Astrocyte (in vitro differentiated cells and primary cell): ENCODE measurements around the gene B3GALNT2. TPM values are rescaled to one million over a fixed set of nuclear protein-coding genes. Genes with fewer than 3 reads are reported as not detected.

Experiments
- DNase-seq: peaks from one replicate; pipeline ENCODE4 v3.0.0-alpha.2; 2010; ENCODE audit warnings: low read depth
- FAIRE-seq: peaks from 2 replicates; lab custom pipeline; 2011; peaks lifted over from hg19 to GRCh38; lab: Jason Lieb, UNC
- H2AFZ ChIP-seq: 2 replicates; pipeline ENCODE4 v1.6.0; 2012; ENCODE audit warnings: low read depth, low read length, inconsistent platforms
- H3K27ac ChIP-seq: 2 replicates; pipeline ENCODE4 v1.5.1; 2011; ENCODE audit warnings: low read depth, low read length, inconsistent platforms
- H3K27me3 ChIP-seq: 2 replicates; pipeline ENCODE4 v1.6.0; 2011; ENCODE audit warnings: low read length, inconsistent platforms; ENCODE audit not compliant: insufficient read depth
- H3K36me3 ChIP-seq: 2 replicates; pipeline ENCODE4 v1.5.1; 2011; ENCODE audit warnings: low read length, inconsistent platforms; ENCODE audit not compliant: insufficient read depth
- H3K4me1 ChIP-seq: 2 replicates; pipeline ENCODE4 v1.5.1; 2011; ENCODE audit warnings: low read length, inconsistent platforms; ENCODE audit not compliant: insufficient read depth
- H3K4me2 ChIP-seq: 2 replicates; pipeline ENCODE4 v1.6.0; 2012; ENCODE audit warnings: low read length, inconsistent platforms
- H3K4me3 ChIP-seq: 2 replicates; pipeline ENCODE4 v1.5.1; 2011; ENCODE audit warnings: low read depth, mild to moderate bottlenecking, low read length, inconsistent platforms; ENCODE audit not compliant: insufficient read depth
- H3K79me2 ChIP-seq: 2 replicates; pipeline ENCODE4 v1.6.0; 2012; ENCODE audit warnings: mild to moderate bottlenecking, low read length, inconsistent platforms; ENCODE audit not compliant: insufficient read depth
- H3K9ac ChIP-seq: 2 replicates; pipeline ENCODE4 v1.6.0; 2012; ENCODE audit warnings: mild to moderate bottlenecking, low read length, inconsistent platforms
- H3K9me3 ChIP-seq: 2 replicates; pipeline ENCODE4 v1.5.1; 2012; ENCODE audit warnings: low read depth, mild to moderate bottlenecking, low read length, inconsistent platforms; ENCODE audit not compliant: insufficient read depth
- H4K20me1 ChIP-seq: 2 replicates; pipeline ENCODE4 v1.6.0; 2012; ENCODE audit warnings: low read length, inconsistent platforms; ENCODE audit not compliant: insufficient read depth
- H3K27ac Mint-ChIP-seq: one replicate; pipeline ENCODE4 v1.8.0; 2021; ENCODE audit warnings: mild to moderate bottlenecking, mixed read lengths; ENCODE audit not compliant: unreplicated experiment
- H3K27me3 Mint-ChIP-seq: one replicate; pipeline ENCODE4 v1.8.0; 2021; ENCODE audit warnings: low read depth, mixed read lengths; ENCODE audit not compliant: unreplicated experiment
- H3K36me3 Mint-ChIP-seq: one replicate; pipeline ENCODE4 v1.8.0; 2021; ENCODE audit warnings: low read depth, mixed read lengths; ENCODE audit not compliant: unreplicated experiment
- H3K4me1 Mint-ChIP-seq: one replicate; pipeline ENCODE4 v1.8.0; 2021; ENCODE audit warnings: low read depth, mixed read lengths; ENCODE audit not compliant: unreplicated experiment
- H3K4me3 Mint-ChIP-seq: one replicate; pipeline ENCODE4 v1.8.0; 2021; ENCODE audit warnings: mild to moderate bottlenecking, moderate library complexity, mixed read lengths; ENCODE audit not compliant: unreplicated experiment
- H3K9me3 Mint-ChIP-seq: one replicate; pipeline ENCODE4 v1.8.0; 2021; ENCODE audit warnings: mild to moderate bottlenecking, mixed read lengths; ENCODE audit not compliant: unreplicated experiment
- EZH2 ChIP-seq: IDR thresholded peaks from 2 replicates; pipeline ENCODE4 v1.6.1; 2012; ENCODE audit warnings: mild to moderate bottlenecking, low read length, inconsistent platforms; ENCODE audit not compliant: insufficient read depth
- total RNA-seq: library from RNA; stranded (reverse); gene quantifications from 2 replicates; pipeline ENCODE4 v1.2.1, GENCODE V29; 2021
- TF ChIP-seq, protein P1 (sequence below): IDR thresholded peaks from 2 replicates; pipeline ENCODE4 v1.5.1; 2011; ENCODE audit warnings: low read depth, mild to moderate bottlenecking, inconsistent platforms, low read length, moderate library complexity; ENCODE audit not compliant: insufficient read depth

Gene B3GALNT2
- total RNA-seq, 1 donor from 2014 or later: 40.5 TPM

DNA sequence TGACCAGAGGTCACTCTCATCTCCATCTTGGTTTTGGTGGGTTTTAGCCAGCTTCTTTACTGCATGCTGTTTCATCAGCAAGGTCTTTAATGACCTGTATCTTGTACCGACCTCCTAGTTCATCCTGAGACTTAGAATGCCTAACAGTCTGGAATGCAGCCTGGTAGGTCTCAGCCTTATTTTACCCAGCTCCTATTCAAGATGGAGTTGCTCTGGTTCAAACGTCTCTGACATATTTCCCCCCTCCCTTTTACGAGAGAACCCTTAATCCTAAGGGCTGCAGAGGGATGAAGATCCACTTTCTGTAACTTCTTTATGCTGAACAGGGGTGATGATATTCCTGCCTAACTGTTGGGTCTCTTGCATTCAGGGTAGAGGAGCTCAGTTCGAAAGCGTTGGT lies 93.8 kb downstream of the B3GALNT2 start:
- Histone ChIP-seq H2AFZ (no peak overlapping the region), H3K36me3 (peaks cover 2% of the 10 kb centered on the region), H3K4me2 (no peak overlapping the region), H3K27me3 (no peaks in the 10 kb centered on the region), H3K9ac (no peak overlapping the region), H3K79me2 (peaks cover 15% of the 10 kb centered on the region), H3K27ac (no peak overlapping the region), H3K4me3 (no peak overlapping the region), H3K9me3 (no peaks in the 10 kb centered on the region), H3K4me1 (no peaks in the 10 kb centered on the region), H4K20me1 (peaks cover 24% of the 10 kb centered on the region)
- H3K4me1 Mint-ChIP-seq: no peaks in the 10 kb centered on the region
- TF ChIP-seq EZH2: no peak
- TF ChIP-seq, protein P1, sequence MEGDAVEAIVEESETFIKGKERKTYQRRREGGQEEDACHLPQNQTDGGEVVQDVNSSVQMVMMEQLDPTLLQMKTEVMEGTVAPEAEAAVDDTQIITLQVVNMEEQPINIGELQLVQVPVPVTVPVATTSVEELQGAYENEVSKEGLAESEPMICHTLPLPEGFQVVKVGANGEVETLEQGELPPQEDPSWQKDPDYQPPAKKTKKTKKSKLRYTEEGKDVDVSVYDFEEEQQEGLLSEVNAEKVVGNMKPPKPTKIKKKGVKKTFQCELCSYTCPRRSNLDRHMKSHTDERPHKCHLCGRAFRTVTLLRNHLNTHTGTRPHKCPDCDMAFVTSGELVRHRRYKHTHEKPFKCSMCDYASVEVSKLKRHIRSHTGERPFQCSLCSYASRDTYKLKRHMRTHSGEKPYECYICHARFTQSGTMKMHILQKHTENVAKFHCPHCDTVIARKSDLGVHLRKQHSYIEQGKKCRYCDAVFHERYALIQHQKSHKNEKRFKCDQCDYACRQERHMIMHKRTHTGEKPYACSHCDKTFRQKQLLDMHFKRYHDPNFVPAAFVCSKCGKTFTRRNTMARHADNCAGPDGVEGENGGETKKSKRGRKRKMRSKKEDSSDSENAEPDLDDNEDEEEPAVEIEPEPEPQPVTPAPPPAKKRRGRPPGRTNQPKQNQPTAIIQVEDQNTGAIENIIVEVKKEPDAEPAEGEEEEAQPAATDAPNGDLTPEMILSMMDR: no peak
- FAIRE-seq: no peak
- H3K27ac Mint-ChIP-seq: no peak overlapping the region
- no peak overlapping the region for H3K4me3 Mint-ChIP-seq
- no peak for DNase-seq
- H3K27me3 Mint-ChIP-seq: no peaks in the 10 kb centered on the region
- H3K36me3 Mint-ChIP-seq: peaks cover 2% of the 10 kb centered on the region
- H3K9me3 Mint-ChIP-seq: no peaks in the 10 kb centered on the region

DNA sequence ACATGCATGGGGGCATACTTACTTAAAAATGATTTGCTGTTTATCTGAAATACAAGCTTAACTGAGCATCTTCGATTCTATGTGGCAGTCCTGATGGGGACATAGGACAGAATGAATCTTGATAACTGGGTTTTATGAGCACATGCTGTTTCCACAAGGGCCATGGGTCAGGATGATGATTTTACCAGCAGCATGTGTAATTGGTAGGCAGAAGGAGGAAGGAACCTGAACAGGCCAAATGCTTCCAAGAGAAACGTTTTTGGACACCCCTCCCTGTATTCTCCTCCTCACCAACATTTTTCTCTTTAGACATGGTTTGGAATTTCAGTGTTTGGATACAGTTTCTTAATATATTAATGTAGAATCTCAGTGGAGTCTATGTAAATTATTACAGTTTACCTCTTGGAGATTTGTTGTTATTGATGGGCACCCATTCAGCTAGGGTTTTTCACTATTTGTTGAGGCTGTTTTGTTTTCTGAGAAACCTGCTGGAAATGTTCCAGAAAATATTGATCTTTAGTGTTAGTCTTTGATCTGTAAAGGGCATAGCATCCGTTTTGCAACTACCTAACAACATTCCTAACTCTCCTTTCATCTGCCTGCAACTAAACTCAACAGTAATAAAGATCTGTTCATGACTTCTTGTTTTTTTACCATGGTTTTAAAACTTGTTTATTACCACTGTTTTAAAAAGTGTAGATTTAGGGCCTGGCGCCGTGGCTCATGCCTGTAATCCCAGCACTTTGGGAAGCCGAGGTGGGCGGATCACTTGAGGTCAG lies 95.0 kb downstream of the B3GALNT2 start:
- no peaks in the 10 kb centered on the region for H3K4me1 ChIP-seq
- H3K9ac ChIP-seq: no peak overlapping the region
- no peak overlapping the region for H3K4me3 Mint-ChIP-seq
- H3K27ac ChIP-seq: no peak overlapping the region
- peaks cover 2% of the 10 kb centered on the region for H3K4me1 Mint-ChIP-seq
- H3K27ac Mint-ChIP-seq: no peak overlapping the region
- no peaks in the 10 kb centered on the region for H3K27me3 ChIP-seq
- no peaks in the 10 kb centered on the region for H3K27me3 Mint-ChIP-seq
- no peaks in the 10 kb centered on the region for H3K36me3 ChIP-seq
- peaks cover 24% of the 10 kb centered on the region for H4K20me1 ChIP-seq
- no peaks in the 10 kb centered on the region for H3K9me3 ChIP-seq
- DNase-seq: no peak
- H2AFZ ChIP-seq: no peak overlapping the region
- H3K79me2 ChIP-seq: peaks cover 17% of the 10 kb centered on the region
- no peak for FAIRE-seq
- TF ChIP-seq EZH2: no peak
- H3K9me3 Mint-ChIP-seq: no peaks in the 10 kb centered on the region
- no peaks in the 10 kb centered on the region for H3K36me3 Mint-ChIP-seq
- H3K4me2 ChIP-seq: no peak overlapping the region
- H3K4me3 ChIP-seq: no peak overlapping the region

DNA sequence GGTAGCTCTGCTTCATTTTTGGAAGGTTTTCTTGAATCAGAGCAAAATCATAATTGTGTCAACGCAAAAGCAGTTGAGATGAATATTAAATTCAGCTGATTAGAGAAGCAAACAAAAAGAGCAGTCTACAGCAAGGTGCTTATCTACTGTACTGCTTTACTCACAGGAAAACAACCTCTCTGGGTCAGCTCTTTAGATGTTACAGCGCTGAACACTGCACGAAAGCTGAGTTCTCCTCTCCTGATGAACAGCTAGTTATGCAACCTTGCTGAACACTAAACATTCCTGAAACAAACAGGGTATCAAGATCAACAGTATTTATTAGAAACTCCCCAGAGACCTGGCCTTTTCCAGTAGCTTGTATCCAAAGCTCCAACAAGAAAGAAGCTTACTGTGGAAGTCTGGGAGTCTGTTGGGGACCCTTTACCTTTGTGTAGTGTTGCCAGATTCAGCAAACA lies 95.7 kb downstream of the B3GALNT2 start:
- H3K79me2 ChIP-seq: peaks cover 20% of the 10 kb centered on the region
- H3K9ac ChIP-seq: no peak overlapping the region
- TF ChIP-seq EZH2: no peak
- TF ChIP-seq, protein P1: no peak
- Mint-ChIP-seq H3K4me3 (no peak overlapping the region), H3K36me3 (peaks cover 1% of the 10 kb centered on the region), H3K4me1 (peaks cover 3% of the 10 kb centered on the region), H3K27me3 (no peaks in the 10 kb centered on the region), H3K9me3 (no peaks in the 10 kb centered on the region), H3K27ac (no peak overlapping the region)
- H4K20me1 ChIP-seq: peaks cover 24% of the 10 kb centered on the region
- FAIRE-seq (no peak), DNase-seq (no peak)
- no peak overlapping the region for H3K4me3 ChIP-seq
- no peaks in the 10 kb centered on the region for H3K27me3 ChIP-seq
- H2AFZ ChIP-seq: no peak overlapping the region
- H3K9me3 ChIP-seq: no peaks in the 10 kb centered on the region
- H3K4me2 ChIP-seq: no peak overlapping the region
- no peaks in the 10 kb centered on the region for H3K4me1 ChIP-seq
- no peak overlapping the region for H3K27ac ChIP-seq
- no peaks in the 10 kb centered on the region for H3K36me3 ChIP-seq
